LoVo (cell line): ENCODE results near the gene DYNC1LI1.
"Not testable (repeated sequence)": the region's sequence is repeated elsewhere in the genome, so short reads cannot be mapped to it uniquely, and the experiment has no call there.

ENCODE experiments used
- DNase-seq: peaks from one replicate; pipeline ENCODE4 v3.0.0-alpha.2; 2016; ENCODE audit warnings: low spot score

DYNC1LI1 gene

GRCh38 chr3:32531010-32531647, 39.5 kb downstream of the DYNC1LI1 start:
- DNase-seq = no peak

- no peak for DNase-seq
Observed at GRCh38 chr3:32525720-32526119, 44.9 kb downstream of the DYNC1LI1 start.

GRCh38 chr3:32522682-32523081, 48.0 kb downstream of the DYNC1LI1 start:
- no peak for DNase-seq

GRCh38 chr3:32518921-32519320, 51.7 kb downstream of the DYNC1LI1 start:
- DNase-seq = not testable (repeated sequence)

GRCh38 chr3:32516751-32517150, 53.9 kb downstream of the DYNC1LI1 start:
- DNase-seq = not testable (repeated sequence)

- no peak for DNase-seq
Observed at GRCh38 chr3:32511005-32511404, 59.7 kb downstream of the DYNC1LI1 start.

GRCh38 chr3:32510075-32510724, 60.5 kb downstream of the DYNC1LI1 start:
- peak; percentile 49 for DNase-seq

GRCh38 chr3:32508711-32509110, 61.9 kb downstream of the DYNC1LI1 start:
- no peak for DNase-seq

- no peak for DNase-seq
Observed at GRCh38 chr3:32506466-32506865, 64.2 kb downstream of the DYNC1LI1 start.

- DNase-seq = no peak
Observed at GRCh38 chr3:32502946-32503286, 67.7 kb downstream of the DYNC1LI1 start.

GRCh38 chr3:32502118-32502945, 68.3 kb downstream of the DYNC1LI1 start, which contains the start of gene CMTM6:
Gene CMTM6, minus strand, starts transcription at chr3:32502852. Its CDS starts 107 bp downstream, at chr3:32502745.
- peak; percentile 80 for DNase-seq

GRCh38 chr3:32501783-32502117, 68.9 kb downstream of the DYNC1LI1 start:
- DNase-seq = no peak

GRCh38 chr3:32500880-32501782, 69.5 kb downstream of the DYNC1LI1 start:
- DNase-seq = no peak

- DNase-seq = no peak
Observed at GRCh38 chr3:32500231-32500630, 70.4 kb downstream of the DYNC1LI1 start.

- no peak for DNase-seq
Observed at GRCh38 chr3:32499585-32499984, 71.1 kb downstream of the DYNC1LI1 start.

GRCh38 chr3:32498992-32499391, 71.7 kb downstream of the DYNC1LI1 start:
- DNase-seq = no peak

GRCh38 chr3:32498252-32498651, 72.4 kb downstream of the DYNC1LI1 start:
- no peak for DNase-seq

- DNase-seq = no peak
Observed at GRCh38 chr3:32495609-32496008, 75.0 kb downstream of the DYNC1LI1 start.

- no peak for DNase-seq
Observed at GRCh38 chr3:32495085-32495484, 75.6 kb downstream of the DYNC1LI1 start.

GRCh38 chr3:32493437-32494414, 76.9 kb downstream of the DYNC1LI1 start:
- DNase-seq = no peak
